A549 treated with DMSO at 1 μM for 4 hours (cell line): ENCODE results near the gene BBS5. TPM values are rescaled to one million over a fixed set of nuclear protein-coding genes. Genes with fewer than 3 reads are reported as not detected.

Source experiments
- total RNA-seq: library from RNA; stranded (reverse); fragments of 200-300 nt; extraction: Qiagen RNA extraction; gene quantifications from 5 replicates; pipeline ENCODE4 v1.2.3, GENCODE V29; 2022; ENCODE audit warnings: low read depth

Gene BBS5
- total RNA-seq, result 5.6 to 6.3 TPM (median 6.0 TPM) in 5 replicates

GRCh38 chr2:169479257-169480078 is at the start of gene BBS5:
Gene BBS5, plus strand, starts transcription at chr2:169479494. Its CDS starts 60 bp downstream, at chr2:169479554.

DNA sequence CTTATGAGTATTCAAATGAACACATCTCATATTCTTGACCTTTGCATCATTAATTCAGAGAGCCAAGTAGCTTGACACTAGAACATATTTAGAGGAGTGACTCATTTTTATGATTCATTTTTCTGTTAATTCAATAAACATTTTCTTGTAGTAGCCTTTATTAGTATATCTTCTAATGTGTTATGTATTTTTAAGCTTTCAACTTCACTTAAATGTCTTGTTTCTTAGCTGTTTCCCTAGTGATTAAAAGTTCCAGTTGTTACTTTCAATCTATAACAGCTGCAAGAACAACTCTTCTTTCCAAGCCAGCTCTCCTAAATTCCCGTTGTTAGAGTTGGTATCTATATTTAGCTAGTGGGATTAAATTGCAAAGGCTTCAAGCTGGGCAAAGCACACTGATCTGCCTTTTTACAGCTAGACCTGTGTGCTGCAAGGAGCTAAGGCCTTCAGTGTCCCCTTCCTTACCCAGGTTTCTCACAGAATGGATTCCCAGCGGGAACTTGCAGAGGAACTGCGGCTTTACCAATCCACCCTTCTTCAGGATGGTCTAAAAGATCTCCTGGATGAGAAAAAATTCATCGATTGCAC is 30.1 kb downstream of the BBS5 start, which contains the start of gene KLHL41:
Gene KLHL41 (plus strand): TSS at position 405 of the 588 bp plus-strand sequence. CDS start 77 bp downstream, at position 482.

Other genes starting within 250 kb of the BBS5 start
- 0.01 to 0.21 TPM (median 0.03 TPM) in 4 of 5 replicates, not detected in the other for gene LRP2, start 117.0 kb upstream of the BBS5 start, total RNA-seq
- gene KLHL41, start 30.2 kb downstream of the BBS5 start, total RNA-seq, result 0.14 to 0.20 TPM (median 0.17 TPM) in 5 replicates
- gene FASTKD1, start 94.4 kb downstream of the BBS5 start, total RNA-seq, result 16.8 to 27.0 TPM (median 26.2 TPM) in 5 replicates
- 36.3 to 46.2 TPM (median 44.9 TPM) in 5 replicates for gene PPIG, start 104.9 kb downstream of the BBS5 start, total RNA-seq
- gene CFAP210, start 214.9 kb downstream of the BBS5 start, total RNA-seq, result 0.19 to 0.74 TPM (median 0.33 TPM) in 5 replicates
- gene PHOSPHO2, start 215.0 kb downstream of the BBS5 start, total RNA-seq, result 2.7 to 3.4 TPM (median 2.9 TPM) in 5 replicates